Measurements from ENCODE around the gene PPP2R5C. TPM values are rescaled to one million over a fixed set of nuclear protein-coding genes. Genes with fewer than 3 reads are reported as not detected.

Gene PPP2R5C
- total RNA-seq, 1 experiment from 2014 or later: 96.1 TPM

DNA sequence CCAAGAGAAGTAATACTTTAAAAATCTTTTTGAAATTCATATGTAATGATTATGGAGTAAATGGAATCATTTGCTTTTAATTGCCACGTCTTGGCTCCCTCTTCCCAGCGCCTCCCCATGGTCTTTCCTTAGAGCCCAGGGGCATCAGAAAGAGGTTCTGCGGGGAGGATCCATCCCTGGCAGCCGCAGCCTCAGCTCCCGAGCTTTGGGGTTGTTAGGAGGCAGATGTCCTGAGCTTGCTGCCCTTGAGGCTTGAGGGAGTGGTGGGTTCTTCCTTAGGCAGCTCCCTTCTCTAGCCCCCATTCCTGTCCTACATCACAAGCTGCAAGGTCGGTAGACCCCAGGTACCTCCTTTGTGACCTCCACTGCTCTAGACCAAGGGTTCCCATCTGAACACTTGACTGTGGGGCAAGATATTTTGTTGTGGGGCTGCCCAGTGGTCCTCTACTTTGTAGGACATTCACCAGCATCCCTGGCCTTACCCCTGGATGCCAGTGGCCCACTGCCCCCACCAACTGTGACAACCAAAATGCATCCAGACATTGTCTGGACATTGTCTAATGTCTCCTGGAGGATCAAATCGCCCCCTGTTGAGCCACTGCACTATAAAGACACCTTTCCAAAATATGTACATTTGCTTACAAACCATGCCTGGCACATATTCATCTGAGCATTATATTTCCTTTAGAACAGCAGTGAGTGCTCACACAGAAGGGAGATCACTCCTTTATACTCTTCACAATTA lies 6.3 kb downstream of the PPP2R5C start:
- ChIA-PET CTCF (interaction anchor here (0.8 kb wide), 1 partner anchor 61 kb away, joined by 4 read pairs; no protein-coding TSS in a partner anchor), POLR2A (ENCODE audit: unreplicated experiment) (interaction anchor here (0.6 kb wide), 1 partner anchor 58 kb away, joined by 3 read pairs; no protein-coding TSS in a partner anchor)
- ATAC-seq (no peak), DNase-seq (no peak)
- intact Hi-C loops (cut with micrococcal nuclease): no loop called here
- no peaks in the 10 kb centered on the region for H3K27me3 ChIP-seq (ENCODE audit: low read length)
- no peak overlapping the region for H3K4me2 ChIP-seq (ENCODE audit: low read length)
- BruUV-seq (replicated peaks): no TSS peak
- TF ChIP-seq EZH2 (IDR thresholded peaks at IDR 0.05; ENCODE audit: low read length, unreplicated experiment) (no peak), EZH2phosphoT487 (IDR thresholded peaks at IDR 0.05; ENCODE audit: borderline replicate concordance, low read length) (no peak)
- TF ChIP-seq, protein P1, sequence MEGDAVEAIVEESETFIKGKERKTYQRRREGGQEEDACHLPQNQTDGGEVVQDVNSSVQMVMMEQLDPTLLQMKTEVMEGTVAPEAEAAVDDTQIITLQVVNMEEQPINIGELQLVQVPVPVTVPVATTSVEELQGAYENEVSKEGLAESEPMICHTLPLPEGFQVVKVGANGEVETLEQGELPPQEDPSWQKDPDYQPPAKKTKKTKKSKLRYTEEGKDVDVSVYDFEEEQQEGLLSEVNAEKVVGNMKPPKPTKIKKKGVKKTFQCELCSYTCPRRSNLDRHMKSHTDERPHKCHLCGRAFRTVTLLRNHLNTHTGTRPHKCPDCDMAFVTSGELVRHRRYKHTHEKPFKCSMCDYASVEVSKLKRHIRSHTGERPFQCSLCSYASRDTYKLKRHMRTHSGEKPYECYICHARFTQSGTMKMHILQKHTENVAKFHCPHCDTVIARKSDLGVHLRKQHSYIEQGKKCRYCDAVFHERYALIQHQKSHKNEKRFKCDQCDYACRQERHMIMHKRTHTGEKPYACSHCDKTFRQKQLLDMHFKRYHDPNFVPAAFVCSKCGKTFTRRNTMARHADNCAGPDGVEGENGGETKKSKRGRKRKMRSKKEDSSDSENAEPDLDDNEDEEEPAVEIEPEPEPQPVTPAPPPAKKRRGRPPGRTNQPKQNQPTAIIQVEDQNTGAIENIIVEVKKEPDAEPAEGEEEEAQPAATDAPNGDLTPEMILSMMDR (conservative IDR thresholded peaks at IDR 0.05; ENCODE audit: low read depth, low read length): no peak
- no peak overlapping the region for H3K27ac ChIP-seq (ENCODE audit: low read length)
- no peak overlapping the region for H3K4me3 ChIP-seq (ENCODE audit: low read length)
- peaks cover 4% of the 10 kb centered on the region; the same call in 1 of the 2 replicates for H3K79me2 ChIP-seq (ENCODE audit: low read length)
- no peaks in the 10 kb centered on the region for H4K20me1 ChIP-seq (ENCODE audit: low read length)
- no peak overlapping the region for H2AFZ ChIP-seq (ENCODE audit: low read length)
- H3K9ac ChIP-seq (ENCODE audit: low read length): no peak overlapping the region
- peaks cover 16% of the 10 kb centered on the region for H3K4me1 ChIP-seq (ENCODE audit: insufficient read depth, low read length)
- H3K36me3 ChIP-seq (ENCODE audit: low read depth, low read length): no peaks in the 10 kb centered on the region
- H3F3A ChIP-seq (ENCODE audit: low read length, unreplicated experiment): peaks cover 4% of the 10 kb centered on the region
- no peaks in the 10 kb centered on the region for H3K9me2 ChIP-seq (replicated peaks; ENCODE audit: low read length)
- no peaks in the 10 kb centered on the region for H3K9me3 ChIP-seq (ENCODE audit: low read length)

DNA sequence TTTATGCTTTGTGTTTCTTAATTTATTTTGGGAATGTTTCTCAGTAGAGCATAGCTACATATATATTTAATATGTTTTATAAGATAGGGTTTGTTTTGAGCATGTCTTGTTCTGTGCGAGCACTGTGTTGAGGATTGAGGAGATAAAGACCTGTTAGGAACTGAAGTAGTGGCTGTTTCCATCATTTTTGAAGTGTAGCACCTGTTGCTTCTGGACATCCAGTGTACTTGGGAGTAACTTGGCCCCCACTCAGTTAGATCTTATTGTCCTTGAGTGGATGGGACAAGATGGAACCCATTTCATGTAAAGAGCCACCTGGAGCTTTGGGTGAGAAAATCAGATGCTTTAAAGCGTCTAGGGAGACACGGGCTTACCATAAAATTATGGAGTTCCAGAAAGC lies 8.7 kb downstream of the PPP2R5C start:
- Histone ChIP-seq H3K4me1 (ENCODE audit: insufficient read depth, low read length) (peaks cover 18% of the 10 kb centered on the region), H4K20me1 (ENCODE audit: low read length) (no peaks in the 10 kb centered on the region), H2AFZ (ENCODE audit: low read length) (no peak overlapping the region), H3K4me3 (ENCODE audit: low read length) (no peak overlapping the region), H3F3A (ENCODE audit: low read length, unreplicated experiment) (peaks cover 4% of the 10 kb centered on the region), H3K9me2 (replicated peaks; ENCODE audit: low read length) (no peaks in the 10 kb centered on the region), H3K36me3 (ENCODE audit: low read depth, low read length) (no peaks in the 10 kb centered on the region), H3K27ac (ENCODE audit: low read length) (no peak overlapping the region), H3K9me3 (ENCODE audit: low read length) (no peaks in the 10 kb centered on the region), H3K27me3 (ENCODE audit: low read length) (no peaks in the 10 kb centered on the region), H3K4me2 (ENCODE audit: low read length) (no peak overlapping the region), H3K79me2 (ENCODE audit: low read length) (no peaks in the 10 kb centered on the region), H3K9ac (ENCODE audit: low read length) (no peak overlapping the region)
- intact Hi-C loops (cut with micrococcal nuclease): loop anchor here (1.0 to 5.0 kb wide), 4 partner anchors 42 to 182 kb away; no protein-coding TSS in a partner anchor
- no peak for DNase-seq
- POLR2A ChIA-PET (ENCODE audit: unreplicated experiment): no interaction called here
- BruUV-seq (replicated peaks): no TSS peak
- no peak for TF ChIP-seq EZH2 (IDR thresholded peaks at IDR 0.05; ENCODE audit: low read length, unreplicated experiment)
- TF ChIP-seq, protein P1 (conservative IDR thresholded peaks at IDR 0.05; ENCODE audit: low read depth, low read length): no peak
- no peak for TF ChIP-seq EZH2phosphoT487 (IDR thresholded peaks at IDR 0.05; ENCODE audit: borderline replicate concordance, low read length)
- ATAC-seq: no peak
- CTCF ChIA-PET: interaction anchor here (0.8 to 2.2 kb wide), 4 partner anchors 10 to 71 kb away, joined by 3 to 13 read pairs (median 6); no protein-coding TSS in a partner anchor

GRCh38 chr14:101772770-101773169 lies 11.3 kb downstream of the PPP2R5C start:
- no peak overlapping the region for H3K9ac ChIP-seq (ENCODE audit: low read length)
- H3K36me3 ChIP-seq (ENCODE audit: low read depth, low read length): no peaks in the 10 kb centered on the region
- no peak overlapping the region for H2AFZ ChIP-seq (ENCODE audit: low read length)
- H3K79me2 ChIP-seq (ENCODE audit: low read length): no peaks in the 10 kb centered on the region
- peaks cover 4% of the 10 kb centered on the region for H3F3A ChIP-seq (ENCODE audit: low read length, unreplicated experiment)
- POLR2A ChIA-PET (ENCODE audit: unreplicated experiment): interaction anchor here (0.6 kb wide), 1 partner anchor 37 kb away, joined by 4 read pairs; no protein-coding TSS in a partner anchor
- intact Hi-C loops (cut with micrococcal nuclease): loop anchor here (5.0 kb wide), 3 partner anchors 40 to 180 kb away; no protein-coding TSS in a partner anchor
- no peaks in the 10 kb centered on the region for H3K27me3 ChIP-seq (ENCODE audit: low read length)
- peak overlapping the region; percentile 40 for H3K4me2 ChIP-seq (ENCODE audit: low read length)
- H3K4me3 ChIP-seq (ENCODE audit: low read length): no peak overlapping the region
- no peaks in the 10 kb centered on the region for H4K20me1 ChIP-seq (ENCODE audit: low read length)
- peaks cover 18% of the 10 kb centered on the region for H3K4me1 ChIP-seq (ENCODE audit: insufficient read depth, low read length)
- ATAC-seq (peak; percentile 93), DNase-seq (peak; percentile 95)
- peak overlapping the region; percentile 82 for H3K27ac ChIP-seq (ENCODE audit: low read length)
- no peaks in the 10 kb centered on the region for H3K9me3 ChIP-seq (ENCODE audit: low read length)
- TF ChIP-seq, protein P1 (conservative IDR thresholded peaks at IDR 0.05; ENCODE audit: low read depth, low read length): no peak
- TF ChIP-seq EZH2phosphoT487 (IDR thresholded peaks at IDR 0.05; ENCODE audit: borderline replicate concordance, low read length) (no peak), EZH2 (IDR thresholded peaks at IDR 0.05; ENCODE audit: low read length, unreplicated experiment) (no peak)
- BruUV-seq (replicated peaks): no TSS peak
- H3K9me2 ChIP-seq (replicated peaks; ENCODE audit: low read length): no peaks in the 10 kb centered on the region
- CTCF ChIA-PET: interaction anchor here (0.6 kb wide), 1 partner anchor 793 kb away, joined by 5 read pairs; no protein-coding TSS in a partner anchor
